Body of pancreas (tissue), 4 donors: ENCODE measurements around the gene AEN. TPM values are rescaled to one million over a fixed set of nuclear protein-coding genes. Genes with fewer than 3 reads are reported as not detected.

Experiments used
- ATAC-seq: fragments of 150-250 bp; one replicate; pipeline ENCODE4 v1.9.1; 2016
- DNase-seq, 4 donors: peaks; one replicate each; pipeline ENCODE4 v3.0.0-alpha.2; 2019
- H3K27ac ChIP-seq, 4 donors: fragments of 200-600 bp; sonication (generic); 1 replicate in 3 of 4; 2 replicates in 1 of 4; pipeline versions ENCODE4 v1.5.1 to v1.6.1; 2016 to 2019; ENCODE audit warnings: mild to moderate bottlenecking in 1 of 4, mixed read lengths in 1 of 4, moderate library complexity in 1 of 4
- H3K27me3 ChIP-seq, 2 donors: fragments of 200-600 bp; sonication (generic); one replicate each; pipeline ENCODE4 v1.6.0; 2016; ENCODE audit warnings: mild to moderate bottlenecking in 1 of 2
- H3K36me3 ChIP-seq, 2 donors: fragments of 200-600 bp; sonication (generic); replicated peaks in 1 of 2; 2 replicates each; pipeline ENCODE4 v1.5.1; 2016; ENCODE audit warnings: low read depth in 2 of 2; ENCODE audit not compliant: insufficient read depth in 1 of 2
- H3K4me1 ChIP-seq: fragments of 200-600 bp; sonication (generic); one replicate; pipeline ENCODE4 v1.6.0; 2016
- H3K4me3 ChIP-seq, 2 donors: fragments of 200-600 bp; sonication (generic); 1 replicate in 1 of 2; 2 replicates in 1 of 2; pipeline ENCODE4 v1.5.1; 2016 to 2019
- H3K9me3 ChIP-seq, 3 donors: fragments of 200-600 bp; sonication (generic); 1 replicate in 2 of 3; 2 replicates in 1 of 3; pipeline ENCODE4 v1.5.1; 2016
- POLR2A ChIP-seq, 3 donors: fragments of 450-650 bp; IDR thresholded peaks; one replicate each; pipeline ENCODE4 v1.6.1; 2016; ENCODE audit warnings: antibody characterized with exemption in 3 of 3, mild to moderate bottlenecking in 2 of 3
- WGBS, 2 donors: methylation state at CpG; one replicate each; pipeline ENCODE4 v1.1.5; 2017; 5-methylcytosine and 5-hydroxymethylcytosine counted together
- intact Hi-C: fragments of 100-400 bp; cut with DNase I; formaldehyde crosslinking; loops from one replicate; pipeline ENCODE4 v1.15.1; 2023
- total RNA-seq, 2 donors: library from RNA; depleted of rRNA; stranded (reverse); fragments of >200 nt; gene quantifications; one replicate each; pipeline ENCODE4 v1.1.0, GENCODE V29; 2016
- TF ChIP-seq, protein P1 (sequence below), 7 experiments: fragments of 450-650 bp in 4 of 7; fragments of 200-600 bp in 3 of 7; sonication (generic) in 3 of 7; IDR thresholded peaks; one replicate each; pipeline ENCODE4 v1.5.1; 2016 to 2019; ENCODE audit warnings: antibody characterized with exemption in 7 of 7

Gene AEN
- total RNA-seq, 2 donors from 2014 or later, result 20.4 to 23.3 TPM

DNA sequence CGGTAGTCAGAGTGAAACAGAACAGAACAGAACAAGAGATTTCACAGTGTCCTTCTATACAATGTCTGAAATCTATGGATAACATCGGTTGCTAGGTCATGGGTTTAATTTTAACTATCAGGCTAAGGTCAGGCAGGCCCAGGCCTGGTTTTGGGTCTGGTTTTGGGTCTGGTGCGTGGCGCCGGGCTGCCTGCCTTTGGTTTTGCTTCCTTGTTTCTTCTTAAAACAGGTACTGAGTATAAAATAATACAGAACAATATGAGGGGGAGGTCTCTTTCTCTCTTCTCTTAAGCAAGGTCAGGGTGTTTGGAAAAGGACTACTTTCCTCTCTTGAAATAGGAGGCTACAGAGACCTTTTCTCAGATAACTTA lies 1.4 kb downstream of the AEN start:
- TF ChIP-seq, protein P1, sequence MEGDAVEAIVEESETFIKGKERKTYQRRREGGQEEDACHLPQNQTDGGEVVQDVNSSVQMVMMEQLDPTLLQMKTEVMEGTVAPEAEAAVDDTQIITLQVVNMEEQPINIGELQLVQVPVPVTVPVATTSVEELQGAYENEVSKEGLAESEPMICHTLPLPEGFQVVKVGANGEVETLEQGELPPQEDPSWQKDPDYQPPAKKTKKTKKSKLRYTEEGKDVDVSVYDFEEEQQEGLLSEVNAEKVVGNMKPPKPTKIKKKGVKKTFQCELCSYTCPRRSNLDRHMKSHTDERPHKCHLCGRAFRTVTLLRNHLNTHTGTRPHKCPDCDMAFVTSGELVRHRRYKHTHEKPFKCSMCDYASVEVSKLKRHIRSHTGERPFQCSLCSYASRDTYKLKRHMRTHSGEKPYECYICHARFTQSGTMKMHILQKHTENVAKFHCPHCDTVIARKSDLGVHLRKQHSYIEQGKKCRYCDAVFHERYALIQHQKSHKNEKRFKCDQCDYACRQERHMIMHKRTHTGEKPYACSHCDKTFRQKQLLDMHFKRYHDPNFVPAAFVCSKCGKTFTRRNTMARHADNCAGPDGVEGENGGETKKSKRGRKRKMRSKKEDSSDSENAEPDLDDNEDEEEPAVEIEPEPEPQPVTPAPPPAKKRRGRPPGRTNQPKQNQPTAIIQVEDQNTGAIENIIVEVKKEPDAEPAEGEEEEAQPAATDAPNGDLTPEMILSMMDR (IDR thresholded peaks at IDR 0.05), result no peak
- no peak for TF ChIP-seq POLR2A (IDR thresholded peaks at IDR 0.05)
- Histone ChIP-seq H3K4me3 (peak overlapping the region; percentile 81 to 93), H3K27ac (peak overlapping the region; percentile 62 to 96 (median 88)), H3K36me3 (peaks cover 0 to 7% of the 10 kb centered on the region in 2 donors), H3K27me3 (no peaks in the 10 kb centered on the region), H3K4me1 (peaks cover 53% of the 10 kb centered on the region), H3K9me3 (no peaks in the 10 kb centered on the region)
- intact Hi-C loops, result no loop called here
- 19 to 34% methylated on average over 5 of the region's 5 CpGs for WGBS, 2 donors
- DNase-seq, result no peak
- ATAC-seq, result no peak

DNA sequence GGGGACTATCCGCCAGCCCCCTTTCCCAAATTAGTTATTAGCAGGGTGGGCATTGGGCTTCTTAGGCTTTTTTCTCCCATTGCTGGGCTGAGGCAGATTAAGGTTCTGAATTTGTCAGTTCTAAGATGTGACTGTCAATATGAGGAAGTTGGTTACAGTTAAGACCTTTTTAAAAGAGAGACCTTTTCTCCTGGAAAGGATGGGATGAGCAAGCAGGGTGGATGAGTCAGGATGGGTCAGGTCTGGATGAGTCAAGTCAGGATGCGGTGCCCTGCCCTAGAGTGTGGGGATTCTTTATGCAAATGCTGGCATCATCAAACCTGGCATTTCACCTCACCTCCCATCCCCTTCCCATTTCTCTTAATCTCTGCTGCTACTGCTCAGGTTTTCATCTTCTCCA lies 1.9 kb downstream of the AEN start:
- Histone ChIP-seq H3K9me3 (no peaks in the 10 kb centered on the region), H3K4me1 (peaks cover 57% of the 10 kb centered on the region), H3K27ac (peak overlapping the region in 2 of 4 donors; percentile 89 to 96), H3K4me3 (no peak overlapping the region), H3K36me3 (peaks cover 0 to 7% of the 10 kb centered on the region in 2 donors), H3K27me3 (no peaks in the 10 kb centered on the region)
- TF ChIP-seq, protein P1 (IDR thresholded peaks at IDR 0.05), result no peak
- no peak for TF ChIP-seq POLR2A (IDR thresholded peaks at IDR 0.05)
- WGBS, 2 donors, result 64 to 84% methylated on average over 2 of the region's 2 CpGs
- ATAC-seq (no peak), DNase-seq (no peak)
- intact Hi-C loops, result no loop called here

DNA sequence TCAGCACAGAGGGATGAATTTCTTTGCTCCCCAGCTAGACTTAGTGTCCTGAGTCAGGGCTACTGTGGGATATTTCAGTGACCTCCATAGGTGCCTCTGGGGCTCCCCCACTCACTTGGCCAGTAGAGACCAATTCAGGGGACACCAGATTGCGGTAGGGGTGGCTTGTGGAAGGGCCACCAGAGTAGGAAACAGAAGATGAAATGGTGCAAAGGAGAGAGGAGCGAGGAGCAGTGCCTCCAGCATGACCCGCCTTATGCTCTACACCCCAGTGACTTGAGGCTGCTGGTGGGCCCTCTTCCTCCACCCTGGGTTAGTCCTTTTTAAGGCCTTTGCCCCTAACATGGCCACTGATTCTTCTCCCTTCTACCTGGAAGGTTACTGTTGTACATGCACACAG lies 2.5 kb downstream of the AEN start:
- Histone ChIP-seq H3K27me3 (no peaks in the 10 kb centered on the region), H3K9me3 (no peaks in the 10 kb centered on the region), H3K4me1 (peaks cover 62% of the 10 kb centered on the region), H3K4me3 (no peak overlapping the region), H3K36me3 (peaks cover 0 to 7% of the 10 kb centered on the region in 2 donors), H3K27ac (peak overlapping the region in 3 of 4 donors; percentile 31 to 96 (median 62))
- ATAC-seq (no peak), DNase-seq (no peak)
- TF ChIP-seq, protein P1 (IDR thresholded peaks at IDR 0.05), result no peak
- no peak for TF ChIP-seq POLR2A (IDR thresholded peaks at IDR 0.05)
- intact Hi-C loops, result no loop called here
- WGBS, 2 donors, result 83 to 87% methylated on average over 3 of the region's 3 CpGs

DNA sequence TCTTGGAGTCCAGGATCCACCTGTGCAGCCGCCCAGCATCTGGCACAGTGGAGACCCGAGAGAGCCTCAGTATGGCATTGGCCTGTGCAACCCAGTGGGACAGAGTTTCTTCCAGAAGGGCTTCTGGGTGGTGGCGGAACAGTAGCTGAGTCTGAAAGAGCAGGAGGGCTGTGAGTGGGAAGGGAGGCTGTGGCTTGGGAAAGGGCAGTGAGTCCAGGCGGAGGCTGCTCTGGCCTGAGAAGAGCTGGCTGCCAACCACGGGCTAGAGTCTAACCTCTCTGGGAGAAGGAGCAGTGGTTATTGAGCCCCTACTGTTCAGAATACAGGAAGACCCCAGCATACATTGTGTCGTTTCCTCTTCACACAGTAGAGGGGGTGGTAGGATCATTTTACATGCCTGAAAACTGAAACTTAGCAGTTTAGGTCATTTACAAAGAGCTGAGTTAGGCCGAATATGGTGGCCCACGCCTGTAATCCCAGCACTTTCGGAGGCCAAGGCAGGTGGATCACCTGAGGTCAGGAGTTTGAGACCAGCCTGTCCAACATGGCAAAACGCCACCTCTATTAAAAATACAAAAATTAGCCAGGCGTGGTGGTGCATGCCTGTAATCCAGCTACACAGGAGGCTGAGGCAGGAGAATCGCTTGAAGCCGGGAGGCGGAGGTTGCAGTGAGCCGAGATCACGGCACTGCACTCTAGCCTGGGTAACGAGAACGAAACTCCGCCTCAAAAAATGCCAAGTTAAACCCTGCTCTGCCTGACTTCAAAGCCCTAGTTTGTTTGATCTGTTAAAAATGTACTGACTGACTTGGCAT lies 3.2 kb downstream of the AEN start:
- WGBS, 2 donors, result 43 to 46% methylated on average over 17 to 19 of the region's 19 CpGs
- peaks cover 63% of the 10 kb centered on the region for H3K4me1 ChIP-seq
- intact Hi-C loops, result no loop called here
- H3K27ac ChIP-seq, result peak overlapping the region; percentile 31 to 67 (median 55)
- DNase-seq (no peak), ATAC-seq (peak; percentile 29)
- no peak overlapping the region for H3K4me3 ChIP-seq
- no peaks in the 10 kb centered on the region for H3K9me3 ChIP-seq
- H3K36me3 ChIP-seq, result peaks cover 0 to 9% of the 10 kb centered on the region in 2 donors
- no peaks in the 10 kb centered on the region for H3K27me3 ChIP-seq
- no peak for TF ChIP-seq POLR2A (IDR thresholded peaks at IDR 0.05)
- TF ChIP-seq, protein P1 (IDR thresholded peaks at IDR 0.05), result peak in 6 of 7 experiments; percentile 6 to 57 (median 40)
